Activated T-cell treated with anti-CD3 and anti-CD28 coated beads, Interleukin-2, amount 50 U/mL, for 72 hours (primary cell): ENCODE measurements around the gene TRAPPC11. TPM values are rescaled to one million over a fixed set of nuclear protein-coding genes. Genes with fewer than 3 reads are reported as not detected.
A peak's percentile ranks its signal among the peaks of the same experiment; 100 is the strongest.
"Not testable (repeated sequence)": the region's sequence is repeated elsewhere in the genome, so short reads cannot be mapped to it uniquely, and the experiment has no call there.

Experiments
- ATAC-seq, 2 donors: fragments of 150-1000 bp; cut with Tn5 transposase; replicated peaks in 1 of 2; 2 replicates each; pipeline ENCODE4 v1.10.0; 2021; ENCODE audit warnings: moderate library complexity in 2 of 2, mild to moderate bottlenecking in 1 of 2
- DNase-seq, 2 donors: peaks; one replicate each; pipeline ENCODE4 v3.0.0; 2021 to 2022; ENCODE audit warnings: mixed read lengths in 1 of 2
- H3K27ac Mint-ChIP-seq: one replicate; pipeline ENCODE4 v1.8.0; 2022; ENCODE audit warnings: mild to moderate bottlenecking, moderate library complexity, mixed read lengths
- H3K27me3 Mint-ChIP-seq: one replicate; pipeline ENCODE4 v1.8.0; 2022; ENCODE audit warnings: low read depth, mixed read lengths
- H3K36me3 Mint-ChIP-seq, 2 donors: one replicate each; pipeline ENCODE4 v1.8.0; 2022; ENCODE audit warnings: mixed read lengths in 2 of 2, mild to moderate bottlenecking in 1 of 2; ENCODE audit not compliant: insufficient read depth in 2 of 2
- H3K4me1 Mint-ChIP-seq: one replicate; pipeline ENCODE4 v1.8.0; 2022; ENCODE audit warnings: low read depth, mixed read lengths
- H3K4me3 Mint-ChIP-seq, 2 donors: one replicate each; pipeline ENCODE4 v1.8.0; 2022; ENCODE audit warnings: mild to moderate bottlenecking in 2 of 2, mixed read lengths in 2 of 2, moderate library complexity in 2 of 2
- H3K9me3 Mint-ChIP-seq, 2 donors: one replicate each; pipeline ENCODE4 v1.8.0; 2022; ENCODE audit warnings: mixed read lengths in 2 of 2
- total RNA-seq, 2 donors: library from RNA; stranded (reverse); gene quantifications; one replicate each; pipeline ENCODE4 v1.2.3, GENCODE V29; 2022

The TRAPPC11 gene
- 10 to 100 TPM; 33.2 to 36.8 TPM for total RNA-seq

DNA sequence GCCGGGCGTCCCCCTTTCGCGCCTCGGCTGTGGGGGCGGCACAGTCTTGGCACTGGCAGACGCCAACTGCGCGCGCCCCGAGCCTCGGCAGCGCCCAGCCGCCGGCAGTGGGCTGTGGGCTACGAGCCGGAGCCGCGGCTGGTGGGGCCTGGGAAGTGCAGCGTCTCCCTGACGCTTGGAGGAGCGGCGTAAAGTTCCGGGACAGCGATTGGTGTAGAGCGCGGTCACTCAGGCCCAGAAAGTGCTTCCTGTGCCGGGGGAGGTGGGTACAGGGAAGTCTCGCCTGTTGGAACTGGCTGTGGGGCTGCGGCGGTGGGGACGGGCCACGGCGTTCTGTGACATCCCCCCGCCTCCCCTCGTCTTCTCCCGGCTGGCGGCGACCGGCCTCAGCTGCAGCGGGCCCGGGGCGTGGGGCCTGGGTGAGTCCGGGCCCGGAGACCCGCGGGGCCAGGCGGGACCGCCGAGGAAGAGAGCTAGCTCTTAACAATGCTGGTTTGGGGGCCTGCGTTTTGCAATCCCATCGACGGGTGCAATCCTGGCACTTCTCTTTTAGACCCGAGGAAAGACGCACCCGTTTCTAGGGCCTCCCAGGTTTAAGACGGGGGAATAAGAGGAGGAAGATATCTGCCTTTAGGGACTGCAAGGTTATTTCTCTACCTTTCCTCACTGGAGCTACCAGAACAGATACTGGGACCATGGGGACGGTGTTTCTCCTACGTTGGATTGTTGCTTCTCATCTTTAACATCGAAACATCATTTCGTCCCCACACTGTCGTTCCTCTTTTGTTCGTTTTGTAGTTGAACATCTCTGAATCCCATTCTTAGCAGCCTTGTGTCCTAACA, at the start of gene TRAPPC11, which contains the start of gene RWDD4:
TRAPPC11 (plus strand) TSS at position 265 of the 843 bp plus-strand sequence. CDS start 4,575 bp downstream, outside the sequence.
RWDD4 (minus strand) TSS at position 157 of the 843 bp plus-strand sequence. CDS start 233 bp downstream, outside the sequence.
- Mint-ChIP-seq H3K4me1 (peaks cover 41% of the 10 kb centered on the region), H3K27me3 (no peaks in the 10 kb centered on the region), H3K9me3 (no peaks in the 10 kb centered on the region), H3K36me3 (peaks cover 0 to 7% of the 10 kb centered on the region in 2 donors), H3K27ac (peak within 1 kb of the TSS; percentile 98), H3K4me3 (peak within 1 kb of the TSS; percentile 84 to 91)
- peak; percentile 99 for ATAC-seq
- peak; percentile 93 to 98 for DNase-seq

DNA sequence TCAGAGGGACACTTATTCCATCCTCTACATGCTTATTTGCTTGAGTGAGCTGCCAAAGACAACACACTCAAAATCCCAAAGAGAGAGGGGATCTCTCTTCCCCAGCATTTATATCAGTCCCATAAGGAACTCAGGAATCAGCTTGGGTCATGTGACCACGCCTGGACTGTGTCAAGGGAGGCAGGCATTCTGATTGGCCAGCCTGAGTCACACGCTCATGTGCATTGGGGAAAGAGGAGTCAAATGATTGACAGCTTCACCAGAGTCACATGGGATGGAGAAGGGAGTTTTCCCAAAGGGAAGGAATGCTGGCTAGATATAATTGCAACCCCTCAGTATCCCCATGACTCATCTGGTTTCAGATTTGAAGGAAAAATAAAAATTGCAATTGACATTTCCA, 49.1 kb upstream of the TRAPPC11 start:
- Mint-ChIP-seq H3K36me3 (no peaks in the 10 kb centered on the region), H3K9me3 (no peaks in the 10 kb centered on the region), H3K27ac (no peak overlapping the region), H3K4me3 (no peak overlapping the region), H3K27me3 (no peaks in the 10 kb centered on the region), H3K4me1 (no peaks in the 10 kb centered on the region)
- no peak for DNase-seq
- ATAC-seq = no peak

DNA sequence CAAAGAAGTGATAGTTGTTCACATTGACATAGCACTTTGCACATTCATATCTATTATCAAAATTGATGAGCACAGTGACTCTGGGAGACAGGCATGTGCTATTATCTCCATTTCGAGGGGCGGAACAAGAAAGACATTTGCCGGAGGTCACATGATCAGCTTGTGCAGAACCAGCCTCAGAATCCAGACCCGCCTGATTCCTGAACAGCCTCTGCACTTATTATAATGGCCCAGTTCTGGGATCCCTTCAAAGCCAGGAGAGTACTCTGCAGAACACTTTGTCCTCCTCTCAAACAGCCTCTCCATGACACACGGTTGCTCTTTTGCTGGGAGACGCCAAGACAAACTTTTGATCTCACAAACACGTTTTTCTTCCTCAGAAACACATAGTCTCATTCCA, 48.5 kb upstream of the TRAPPC11 start:
- Mint-ChIP-seq H3K27me3 (peaks cover 5% of the 10 kb centered on the region), H3K36me3 (no peaks in the 10 kb centered on the region), H3K4me1 (no peaks in the 10 kb centered on the region), H3K9me3 (no peaks in the 10 kb centered on the region), H3K27ac (no peak overlapping the region), H3K4me3 (no peak overlapping the region)
- ATAC-seq (no peak), DNase-seq (no peak)

DNA sequence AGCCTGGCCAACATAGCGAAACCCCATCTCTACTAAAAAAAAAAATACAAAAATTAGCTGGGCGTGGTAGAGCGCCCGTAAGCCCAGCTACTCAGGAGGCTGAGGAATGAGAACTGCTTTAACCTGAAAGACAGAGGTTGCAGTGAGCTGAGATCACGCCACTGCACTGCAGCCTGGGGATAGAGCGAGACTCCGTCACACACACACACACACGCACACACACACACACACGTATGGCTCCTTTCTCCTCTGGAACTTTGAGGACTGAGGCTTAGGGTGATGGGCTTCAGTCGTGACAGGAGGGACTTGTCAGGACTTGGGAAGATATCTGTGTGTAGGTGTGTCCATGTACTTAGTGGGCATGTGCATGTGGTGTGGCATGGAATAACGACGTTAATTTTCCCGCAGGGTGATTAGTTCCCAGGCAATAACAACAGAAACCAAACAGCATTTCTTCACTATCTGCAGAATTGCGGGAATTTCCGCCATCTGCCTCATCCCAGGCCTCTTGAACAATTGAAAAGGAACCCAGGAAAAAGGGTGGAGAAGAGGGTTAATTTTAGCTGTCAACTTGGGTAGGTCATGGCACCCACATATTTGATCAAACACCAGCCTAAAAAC, 47.8 kb upstream of the TRAPPC11 start:
- ATAC-seq (no peak), DNase-seq (no peak)
- Mint-ChIP-seq H3K4me1 (no peaks in the 10 kb centered on the region), H3K9me3 (no peaks in the 10 kb centered on the region), H3K4me3 (no peak overlapping the region), H3K36me3 (no peaks in the 10 kb centered on the region), H3K27ac (no peak overlapping the region), H3K27me3 (peaks cover 8% of the 10 kb centered on the region)

DNA sequence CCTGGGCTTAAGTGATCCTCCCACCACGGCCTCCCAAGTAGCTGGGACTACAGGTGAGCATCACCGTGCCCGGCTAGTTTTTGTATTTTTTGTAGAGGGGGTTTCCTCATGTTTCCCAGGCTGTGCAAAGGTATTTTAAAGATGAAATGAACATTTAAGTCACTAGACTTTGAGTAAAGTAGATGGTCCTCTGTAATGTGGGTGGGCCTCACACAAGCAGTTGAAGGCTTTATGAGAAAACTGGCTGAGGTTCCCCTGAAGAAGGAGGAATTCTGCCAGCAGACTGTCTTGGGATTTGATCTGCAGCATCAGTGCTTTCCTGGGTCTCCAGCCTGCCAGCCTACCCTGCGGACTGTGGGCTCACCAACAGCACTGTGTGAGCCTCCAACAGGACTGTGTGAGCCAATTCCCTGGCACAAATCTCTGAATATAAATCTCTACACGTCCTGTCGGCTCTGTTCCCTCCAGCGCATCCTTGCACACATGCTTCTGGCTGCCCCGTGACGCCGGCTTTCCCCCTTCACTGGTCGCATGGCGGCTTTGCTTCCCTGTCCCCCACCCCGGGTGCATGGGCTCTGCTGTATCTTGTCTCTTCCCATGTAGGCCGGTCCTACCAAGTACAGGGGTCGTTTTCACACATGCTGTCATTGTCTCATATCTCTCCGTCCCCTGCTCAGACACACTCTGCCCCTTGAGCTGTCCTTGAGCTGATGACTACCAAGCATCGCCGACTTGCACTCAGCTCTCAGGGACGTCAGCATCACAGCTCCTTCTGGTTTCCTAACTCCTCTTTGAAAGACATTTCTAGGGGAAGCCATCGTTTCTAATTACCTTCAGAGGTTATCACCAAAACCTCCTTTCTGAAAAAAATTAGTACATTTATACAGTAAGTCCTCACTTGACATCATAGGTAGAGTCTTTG, 46.5 kb upstream of the TRAPPC11 start:
- no peak overlapping the region for H3K4me3 Mint-ChIP-seq
- H3K9me3 Mint-ChIP-seq = no peaks in the 10 kb centered on the region
- ATAC-seq (no peak), DNase-seq (no peak)
- no peaks in the 10 kb centered on the region for H3K36me3 Mint-ChIP-seq
- H3K27ac Mint-ChIP-seq = no peak overlapping the region
- H3K27me3 Mint-ChIP-seq = peaks cover 8% of the 10 kb centered on the region
- H3K4me1 Mint-ChIP-seq = no peaks in the 10 kb centered on the region

DNA sequence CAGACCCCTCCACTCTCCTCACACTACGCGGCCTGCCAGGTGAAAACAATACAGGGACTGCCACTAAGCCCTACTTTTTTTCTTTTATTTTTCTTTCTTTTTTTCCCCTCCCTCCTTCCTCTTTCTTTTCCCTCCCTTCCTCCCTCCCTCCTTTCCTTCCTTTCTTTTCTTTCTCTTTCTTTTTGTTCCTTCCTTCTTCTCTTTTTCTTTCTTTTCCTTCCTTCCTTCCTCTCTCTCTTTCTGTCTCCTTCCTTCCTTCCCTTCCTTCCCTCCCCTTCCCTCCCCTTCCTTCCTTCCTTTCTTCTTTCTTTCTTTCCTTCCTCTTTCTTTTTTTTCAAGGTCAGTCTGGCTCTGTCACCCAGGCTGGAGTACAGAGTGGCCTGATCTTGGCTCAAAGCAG, 42.0 kb upstream of the TRAPPC11 start:
- no peak overlapping the region for H3K4me3 Mint-ChIP-seq
- no peak for ATAC-seq
- no peak for DNase-seq
- H3K36me3 Mint-ChIP-seq = no peaks in the 10 kb centered on the region
- H3K27ac Mint-ChIP-seq = no peak overlapping the region
- no peaks in the 10 kb centered on the region for H3K4me1 Mint-ChIP-seq
- no peaks in the 10 kb centered on the region for H3K9me3 Mint-ChIP-seq
- peaks cover 8% of the 10 kb centered on the region for H3K27me3 Mint-ChIP-seq

DNA sequence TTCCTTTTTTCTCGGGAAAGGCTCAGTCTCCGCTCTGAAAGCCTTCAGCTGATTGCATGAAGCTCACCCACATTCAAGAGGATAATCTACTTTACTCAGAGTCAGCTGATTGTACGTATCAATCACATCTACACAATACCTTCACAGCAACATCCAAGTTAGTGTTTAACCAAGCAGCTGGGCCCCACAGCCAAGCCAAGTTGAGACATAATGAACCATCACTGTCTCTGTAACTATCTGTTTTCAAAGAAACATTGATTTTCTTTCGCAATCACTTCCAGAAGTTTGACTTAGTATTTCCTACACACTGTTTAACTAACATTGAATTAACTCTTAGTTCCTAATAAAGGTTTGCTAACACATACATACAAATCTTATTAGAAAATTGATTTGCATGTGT, 40.4 kb upstream of the TRAPPC11 start:
- Mint-ChIP-seq H3K9me3 (no peaks in the 10 kb centered on the region), H3K36me3 (no peaks in the 10 kb centered on the region), H3K27ac (no peak overlapping the region), H3K4me3 (no peak overlapping the region), H3K27me3 (peaks cover 8% of the 10 kb centered on the region), H3K4me1 (no peaks in the 10 kb centered on the region)
- ATAC-seq (no peak), DNase-seq (no peak)

DNA sequence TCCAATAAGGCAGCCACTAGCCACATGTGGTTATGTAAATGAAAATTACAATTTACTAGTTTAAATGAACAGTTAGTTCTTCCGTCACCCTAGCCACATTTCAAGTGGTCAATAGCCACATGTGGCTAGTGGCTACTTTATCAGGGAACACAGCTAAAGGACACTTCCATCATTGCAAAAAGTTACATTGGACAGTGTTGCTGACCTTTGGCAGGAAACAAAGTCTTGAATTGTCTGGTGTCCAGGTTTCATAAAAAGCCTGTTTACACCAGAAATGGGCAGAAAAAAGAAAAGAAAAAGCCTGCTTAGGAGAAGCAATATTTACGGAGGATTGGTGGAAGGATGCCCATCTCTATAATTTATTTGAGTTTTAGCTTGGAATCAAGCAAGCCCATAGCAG, 38.7 kb upstream of the TRAPPC11 start:
- H3K27me3 Mint-ChIP-seq = peaks cover 5% of the 10 kb centered on the region

DNA sequence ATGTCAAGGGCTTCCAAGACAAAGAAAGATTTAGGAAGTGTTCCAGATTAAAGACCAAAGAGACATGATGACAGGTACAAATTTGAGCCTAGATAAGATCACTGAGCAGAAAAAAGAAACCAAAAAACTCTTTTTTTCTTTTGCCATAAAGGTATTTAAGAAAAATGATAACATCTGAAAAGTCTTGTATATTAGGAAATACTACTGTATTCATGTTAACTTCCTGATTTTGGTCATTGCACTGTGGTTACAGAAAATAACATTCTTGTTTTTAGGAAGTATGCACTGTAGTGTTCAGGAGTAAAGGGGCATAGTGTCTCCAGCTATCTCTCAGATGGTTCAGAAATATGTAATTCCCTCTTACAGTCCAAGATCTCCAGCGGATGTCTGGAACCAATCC, 37.2 kb upstream of the TRAPPC11 start:
- no peaks in the 10 kb centered on the region for H3K9me3 Mint-ChIP-seq
- no peak for ATAC-seq
- DNase-seq = no peak
- H3K36me3 Mint-ChIP-seq = no peaks in the 10 kb centered on the region
- H3K27ac Mint-ChIP-seq = no peak overlapping the region
- no peaks in the 10 kb centered on the region for H3K27me3 Mint-ChIP-seq
- H3K4me1 Mint-ChIP-seq = no peaks in the 10 kb centered on the region
- H3K4me3 Mint-ChIP-seq = no peak overlapping the region

More for the DNA sequence above, 38.7 kb upstream of the TRAPPC11 start:
- no peaks in the 10 kb centered on the region for H3K4me1 Mint-ChIP-seq
- H3K9me3 Mint-ChIP-seq = no peaks in the 10 kb centered on the region
- ATAC-seq (no peak), DNase-seq (no peak)
- H3K27ac Mint-ChIP-seq = no peak overlapping the region
- H3K4me3 Mint-ChIP-seq = no peak overlapping the region
- no peaks in the 10 kb centered on the region for H3K36me3 Mint-ChIP-seq

DNA sequence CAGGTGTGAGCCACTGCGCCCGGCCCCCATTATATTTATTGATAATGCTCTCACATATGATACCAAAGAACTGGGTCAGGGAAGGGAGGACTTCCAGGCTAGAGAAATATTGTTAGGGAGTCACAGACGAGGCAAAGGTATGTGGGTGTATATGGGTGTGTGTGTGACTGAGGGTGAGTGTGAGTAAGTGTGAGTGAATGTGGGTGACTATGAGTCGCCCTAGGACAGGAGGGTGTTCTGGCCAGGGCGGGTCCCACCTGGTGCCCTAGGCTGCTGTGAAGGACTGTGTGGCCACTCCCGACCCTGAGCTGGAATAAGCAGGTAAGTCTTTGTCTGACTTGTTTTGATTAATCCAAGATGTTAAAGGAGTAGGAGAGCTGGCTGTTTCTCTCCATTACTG, 34.5 kb upstream of the TRAPPC11 start:
- ATAC-seq = no peak
- Mint-ChIP-seq H3K36me3 (no peaks in the 10 kb centered on the region), H3K9me3 (no peaks in the 10 kb centered on the region), H3K27ac (no peak overlapping the region), H3K4me1 (no peaks in the 10 kb centered on the region), H3K27me3 (no peaks in the 10 kb centered on the region), H3K4me3 (no peak overlapping the region)
- DNase-seq = no peak

DNA sequence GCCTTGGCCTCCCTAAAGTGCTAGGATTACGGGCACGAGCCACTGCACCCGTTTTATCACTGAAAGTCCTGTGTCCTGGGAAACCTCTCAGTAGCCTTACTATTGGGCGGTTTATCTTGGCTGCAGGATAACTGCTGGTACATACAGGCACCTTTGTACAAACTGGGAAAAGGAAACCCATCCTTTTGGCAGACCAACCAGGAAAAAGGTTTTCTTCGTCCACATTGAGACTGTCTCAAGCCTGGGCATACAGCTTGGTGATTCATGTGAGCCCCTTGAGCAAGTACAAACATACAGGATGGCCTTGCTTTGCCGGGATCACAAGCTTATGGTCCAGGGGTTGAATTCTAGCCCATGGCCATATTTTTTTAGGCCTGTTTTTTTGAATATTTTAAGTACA, 32.9 kb upstream of the TRAPPC11 start:
- DNase-seq = no peak
- Mint-ChIP-seq H3K4me1 (no peaks in the 10 kb centered on the region), H3K27ac (no peak overlapping the region), H3K4me3 (no peak overlapping the region), H3K27me3 (no peaks in the 10 kb centered on the region), H3K36me3 (no peaks in the 10 kb centered on the region), H3K9me3 (no peaks in the 10 kb centered on the region)
- ATAC-seq = no peak

DNA sequence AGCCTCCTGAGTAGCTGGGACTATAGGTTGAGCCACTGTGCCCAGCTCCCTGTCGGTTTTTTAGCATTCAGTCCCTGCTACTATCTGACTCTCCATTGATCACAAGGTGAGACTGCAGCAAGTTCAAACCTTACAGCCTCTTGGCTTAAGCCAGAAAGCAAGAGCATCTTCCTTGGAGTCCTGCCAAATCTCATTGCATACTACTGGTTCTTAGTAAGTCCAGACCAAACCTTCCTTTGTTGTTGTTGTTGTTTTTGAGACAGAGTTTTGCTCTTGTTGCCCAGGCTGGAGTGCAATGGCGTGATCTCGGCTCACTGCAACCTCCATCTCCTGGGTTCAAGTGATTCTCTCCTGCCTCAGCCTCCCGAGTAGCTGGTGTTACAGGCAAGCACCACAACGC, 31.8 kb upstream of the TRAPPC11 start:
- not testable (repeated sequence) for H3K4me1 Mint-ChIP-seq, H3K9me3 Mint-ChIP-seq, H3K4me3 Mint-ChIP-seq, ATAC-seq, H3K27me3 Mint-ChIP-seq, H3K36me3 Mint-ChIP-seq, DNase-seq, H3K27ac Mint-ChIP-seq
